Fibroblast of lung (primary cell): ENCODE data around the gene SORL1. TPM values are rescaled to one million over a fixed set of nuclear protein-coding genes. Genes with fewer than 3 reads are reported as not detected.

Experiments used
- DNase-seq, 2 donors: peaks; one replicate each; pipeline versions ENCODE4 v3.0.0 to v3.0.0-alpha.2; 2010; ENCODE audit warnings: low read depth in 2 of 2
- H2AFZ ChIP-seq: 2 replicates; pipeline ENCODE4 v1.5.1; 2012; ENCODE audit warnings: low read length, control low read depth, inconsistent platforms
- H3K27ac ChIP-seq: 2 replicates; pipeline ENCODE4 v1.5.1; 2011; ENCODE audit warnings: low read length, control low read depth; ENCODE audit not compliant: insufficient read depth
- H3K27me3 ChIP-seq: 2 replicates; pipeline ENCODE4 v1.5.1; 2011; ENCODE audit warnings: mild to moderate bottlenecking, low read length; ENCODE audit not compliant: control insufficient read depth, insufficient read depth
- H3K36me3 ChIP-seq: 2 replicates; pipeline ENCODE4 v1.5.1; 2011; ENCODE audit warnings: low read length; ENCODE audit not compliant: control insufficient read depth, insufficient read depth
- H3K4me1 ChIP-seq: 2 replicates; pipeline ENCODE4 v1.5.1; 2011; ENCODE audit warnings: low read length; ENCODE audit not compliant: control insufficient read depth, insufficient read depth; ENCODE audit errors: extremely low read depth
- H3K4me2 ChIP-seq: 2 replicates; pipeline ENCODE4 v1.5.1; 2011; ENCODE audit warnings: low read length, control low read depth; ENCODE audit not compliant: insufficient read depth; ENCODE audit errors: extremely low read depth
- H3K4me3 ChIP-seq, 4 experiments: fragments of 200-600 bp in 1 of 4; sonication (generic) in 1 of 4; replicated peaks in 1 of 4; 2 replicates each; pipeline ENCODE4 v1.5.1; 2011 to 2016; ENCODE audit warnings: low read length in 4 of 4, low read depth in 3 of 4, mild to moderate bottlenecking in 3 of 4, control low read depth in 2 of 4, inconsistent platforms in 1 of 4, mixed read lengths in 1 of 4; ENCODE audit not compliant: insufficient read depth in 1 of 4; ENCODE audit errors: control extremely low read depth in 1 of 4
- H3K79me2 ChIP-seq: 2 replicates; pipeline ENCODE4 v1.5.1; 2012; ENCODE audit warnings: mild to moderate bottlenecking, low read length, inconsistent platforms; ENCODE audit not compliant: control insufficient read depth, insufficient read depth
- H3K9ac ChIP-seq: 2 replicates; pipeline ENCODE4 v1.5.1; 2011; ENCODE audit warnings: mild to moderate bottlenecking, low read length, control low read depth; ENCODE audit not compliant: insufficient read depth
- H3K9me3 ChIP-seq: 2 replicates; pipeline ENCODE4 v1.5.1; 2012; ENCODE audit warnings: low read depth, low read length; ENCODE audit not compliant: control insufficient read depth, insufficient read depth
- H4K20me1 ChIP-seq: 2 replicates; pipeline ENCODE4 v1.5.1; 2011; ENCODE audit warnings: low read length; ENCODE audit not compliant: control insufficient read depth, insufficient read depth; ENCODE audit errors: extremely low read depth
- CTCF ChIP-seq, 2 donors: IDR thresholded peaks in 1 of 2; conservative IDR thresholded peaks in 1 of 2; 1 replicate in 1 of 2; 2 replicates in 1 of 2; pipeline ENCODE4 v1.5.1; 2011 to 2012; ENCODE audit warnings: low read length in 2 of 2, control low read depth in 1 of 2, inconsistent platforms in 1 of 2, low read depth in 1 of 2, mild to moderate bottlenecking in 1 of 2
- EZH2 ChIP-seq: IDR thresholded peaks from 2 replicates; pipeline ENCODE4 v1.5.1; 2012; ENCODE audit warnings: low read length, control low read depth, mild to moderate bottlenecking; ENCODE audit errors: missing control alignments
- polyA plus RNA-seq, 2 donors: library from polyadenylated mRNA; depleted of rRNA in 1 of 2; stranded (reverse) in 1 of 2; unstranded in 1 of 2; fragments of >200 nt; gene quantifications; 2 replicates each; pipeline ENCODE4 v1.2.1, GENCODE V29; 2011 to 2012; ENCODE audit warnings: missing spikeins in 1 of 2
- total RNA-seq: library from RNA; depleted of rRNA; stranded (reverse); fragments of >200 nt; gene quantifications from 2 replicates; pipeline ENCODE4 v1.2.1, GENCODE V29; 2014

The SORL1 gene
- total and polyA plus RNA-seq, 2 donors (not counting 1 experiment from before 2014, with no cell fraction given), result 0.58 to 10.9 TPM

- H3K4me3 ChIP-seq, result no peak overlapping the region
- no peaks in the 10 kb centered on the region for H3K9me3 ChIP-seq
- H3K36me3 ChIP-seq, result no peaks in the 10 kb centered on the region
- H3K9ac ChIP-seq, result no peak overlapping the region
- TF ChIP-seq CTCF (conservative IDR thresholded peaks at IDR 0.05 in 1 of 2, IDR thresholded peaks at IDR 0.05 in 1 of 2; ENCODE audit: low read depth in 1 of 2, low read length in 2 of 2) (no peak), EZH2 (no peak)
- no peaks in the 10 kb centered on the region for H3K4me1 ChIP-seq
- no peak for DNase-seq
- no peak overlapping the region for H3K27ac ChIP-seq
- no peak overlapping the region for H3K4me2 ChIP-seq
- peaks cover 4% of the 10 kb centered on the region for H3K27me3 ChIP-seq
- no peaks in the 10 kb centered on the region for H3K79me2 ChIP-seq
- H4K20me1 ChIP-seq, result no peaks in the 10 kb centered on the region
- no peak overlapping the region for H2AFZ ChIP-seq
Measured at GRCh38 chr11:121422675-121423074, 29.4 kb upstream of the SORL1 start.

- TF ChIP-seq EZH2 (no peak), CTCF (conservative IDR thresholded peaks at IDR 0.05 in 1 of 2, IDR thresholded peaks at IDR 0.05 in 1 of 2; ENCODE audit: low read depth in 1 of 2, low read length in 2 of 2) (no peak)
- Histone ChIP-seq H3K79me2 (no peaks in the 10 kb centered on the region), H3K36me3 (no peaks in the 10 kb centered on the region), H3K9me3 (no peaks in the 10 kb centered on the region), H2AFZ (no peak overlapping the region), H3K4me3 (no peak overlapping the region), H3K27me3 (peaks cover 4% of the 10 kb centered on the region), H3K4me2 (no peak overlapping the region), H4K20me1 (no peaks in the 10 kb centered on the region), H3K27ac (no peak overlapping the region), H3K4me1 (no peaks in the 10 kb centered on the region), H3K9ac (no peak overlapping the region)
- no peak for DNase-seq
Measured at GRCh38 chr11:121425828-121426227, 26.3 kb upstream of the SORL1 start.

- no peaks in the 10 kb centered on the region for H3K79me2 ChIP-seq
- H3K27me3 ChIP-seq, result peaks cover 4% of the 10 kb centered on the region
- H3K4me1 ChIP-seq, result no peaks in the 10 kb centered on the region
- no peak overlapping the region for H3K27ac ChIP-seq
- H4K20me1 ChIP-seq, result no peaks in the 10 kb centered on the region
- TF ChIP-seq CTCF (conservative IDR thresholded peaks at IDR 0.05 in 1 of 2, IDR thresholded peaks at IDR 0.05 in 1 of 2; ENCODE audit: low read depth in 1 of 2, low read length in 2 of 2), result no peak
- TF ChIP-seq EZH2, result peak; percentile 28
- H3K4me3 ChIP-seq, result peak overlapping the region in 1 of 4 experiments; percentile 30
- H3K36me3 ChIP-seq, result no peaks in the 10 kb centered on the region
- H3K4me2 ChIP-seq, result peak overlapping the region; percentile 82
- peak overlapping the region; percentile 36 for H2AFZ ChIP-seq
- no peak for DNase-seq
- H3K9ac ChIP-seq, result no peak overlapping the region
- no peaks in the 10 kb centered on the region for H3K9me3 ChIP-seq
Measured at GRCh38 chr11:121426476-121427399, 25.4 kb upstream of the SORL1 start.
